Measurements from ENCODE around the gene PLA2R1. TPM values are rescaled to one million over a fixed set of nuclear protein-coding genes. Genes with fewer than 3 reads are reported as not detected.

The PLA2R1 gene
- total RNA-seq, 1 donor from 2014 or later, result 0.34 TPM

DNA sequence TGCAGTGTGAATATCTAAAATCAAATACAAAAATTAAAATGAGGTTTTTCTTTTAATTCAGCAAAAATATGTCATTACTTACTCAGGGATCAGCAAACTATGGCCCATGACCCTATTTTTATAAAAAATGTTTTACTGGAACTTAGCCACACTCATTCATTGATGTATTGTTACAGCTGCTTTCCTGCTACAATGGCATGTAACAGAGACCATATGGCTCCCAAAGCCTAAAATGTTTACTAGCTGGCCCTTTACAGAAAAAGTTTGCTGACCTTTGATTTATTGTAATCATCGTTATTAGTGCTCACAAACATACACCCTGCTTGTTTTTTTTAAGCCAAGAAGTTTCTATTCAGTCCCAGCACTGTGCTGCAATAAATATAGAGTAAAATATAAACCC is 120.3 kb downstream of the PLA2R1 start:
- TF ChIP-seq, protein P1, sequence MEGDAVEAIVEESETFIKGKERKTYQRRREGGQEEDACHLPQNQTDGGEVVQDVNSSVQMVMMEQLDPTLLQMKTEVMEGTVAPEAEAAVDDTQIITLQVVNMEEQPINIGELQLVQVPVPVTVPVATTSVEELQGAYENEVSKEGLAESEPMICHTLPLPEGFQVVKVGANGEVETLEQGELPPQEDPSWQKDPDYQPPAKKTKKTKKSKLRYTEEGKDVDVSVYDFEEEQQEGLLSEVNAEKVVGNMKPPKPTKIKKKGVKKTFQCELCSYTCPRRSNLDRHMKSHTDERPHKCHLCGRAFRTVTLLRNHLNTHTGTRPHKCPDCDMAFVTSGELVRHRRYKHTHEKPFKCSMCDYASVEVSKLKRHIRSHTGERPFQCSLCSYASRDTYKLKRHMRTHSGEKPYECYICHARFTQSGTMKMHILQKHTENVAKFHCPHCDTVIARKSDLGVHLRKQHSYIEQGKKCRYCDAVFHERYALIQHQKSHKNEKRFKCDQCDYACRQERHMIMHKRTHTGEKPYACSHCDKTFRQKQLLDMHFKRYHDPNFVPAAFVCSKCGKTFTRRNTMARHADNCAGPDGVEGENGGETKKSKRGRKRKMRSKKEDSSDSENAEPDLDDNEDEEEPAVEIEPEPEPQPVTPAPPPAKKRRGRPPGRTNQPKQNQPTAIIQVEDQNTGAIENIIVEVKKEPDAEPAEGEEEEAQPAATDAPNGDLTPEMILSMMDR (IDR thresholded peaks at IDR 0.05; ENCODE audit: partially characterized antibody, unreplicated experiment), result no peak
- Mint-ChIP-seq H3K4me1 (ENCODE audit: low read depth, unreplicated experiment) (peaks cover 17% of the 10 kb centered on the region), H3K4me3 (ENCODE audit: unreplicated experiment) (no peak overlapping the region), H3K9me3 (ENCODE audit: unreplicated experiment) (no peaks in the 10 kb centered on the region), H3K27me3 (ENCODE audit: unreplicated experiment) (no peaks in the 10 kb centered on the region), H3K36me3 (ENCODE audit: unreplicated experiment) (no peaks in the 10 kb centered on the region), H3K27ac (ENCODE audit: unreplicated experiment) (no peak overlapping the region)
- no peak for DNase-seq

DNA sequence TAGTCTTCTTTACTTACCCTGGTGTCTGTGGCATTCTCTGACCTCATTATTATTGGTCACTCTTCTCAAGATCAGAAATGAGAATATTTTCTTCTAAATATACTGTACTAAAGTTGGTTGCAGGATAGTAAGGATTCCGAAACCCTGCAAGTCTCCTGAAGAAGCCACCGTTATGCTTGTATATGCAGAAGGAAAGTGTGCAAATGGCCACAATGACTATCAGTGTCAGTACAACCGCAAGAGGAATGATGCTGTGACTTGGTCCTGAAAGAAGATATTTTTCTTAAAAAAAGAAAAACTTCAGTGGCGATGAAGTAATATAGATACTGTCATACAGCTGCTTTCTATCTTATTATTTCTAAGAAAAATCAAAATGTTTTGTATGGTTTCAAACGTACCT is 120.7 kb downstream of the PLA2R1 start:
- Mint-ChIP-seq H3K27ac (ENCODE audit: unreplicated experiment) (no peak overlapping the region), H3K9me3 (ENCODE audit: unreplicated experiment) (no peaks in the 10 kb centered on the region), H3K4me1 (ENCODE audit: low read depth, unreplicated experiment) (peaks cover 17% of the 10 kb centered on the region), H3K36me3 (ENCODE audit: unreplicated experiment) (no peaks in the 10 kb centered on the region), H3K4me3 (ENCODE audit: unreplicated experiment) (no peak overlapping the region), H3K27me3 (ENCODE audit: unreplicated experiment) (no peaks in the 10 kb centered on the region)
- TF ChIP-seq, protein P1 (IDR thresholded peaks at IDR 0.05; ENCODE audit: partially characterized antibody, unreplicated experiment), result no peak
- DNase-seq, result no peak

DNA sequence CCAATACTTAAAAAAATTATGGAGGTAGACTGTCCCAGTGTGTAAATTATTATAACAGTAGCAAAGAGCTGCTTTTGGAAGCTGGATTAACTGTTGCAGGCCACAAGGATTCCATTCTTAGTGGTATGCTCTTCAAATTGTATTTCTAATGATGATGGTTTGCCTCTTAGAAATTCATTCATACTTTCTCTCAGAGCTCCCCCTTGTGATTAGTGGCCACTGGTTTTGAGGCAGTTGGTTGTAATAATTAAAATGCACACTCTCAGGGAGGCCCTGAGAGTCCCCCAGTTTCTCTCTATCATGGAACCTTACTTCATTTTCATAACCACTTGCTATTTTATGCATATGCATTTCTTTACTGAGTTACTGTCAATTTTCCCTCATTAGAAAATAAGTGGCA is 122.5 kb downstream of the PLA2R1 start:
- no peaks in the 10 kb centered on the region for H3K27me3 Mint-ChIP-seq (ENCODE audit: unreplicated experiment)
- no peak for DNase-seq
- H3K36me3 Mint-ChIP-seq (ENCODE audit: unreplicated experiment), result no peaks in the 10 kb centered on the region
- no peak overlapping the region for H3K27ac Mint-ChIP-seq (ENCODE audit: unreplicated experiment)
- no peaks in the 10 kb centered on the region for H3K9me3 Mint-ChIP-seq (ENCODE audit: unreplicated experiment)
- H3K4me1 Mint-ChIP-seq (ENCODE audit: low read depth, unreplicated experiment), result peaks cover 17% of the 10 kb centered on the region
- TF ChIP-seq, protein P1 (IDR thresholded peaks at IDR 0.05; ENCODE audit: partially characterized antibody, unreplicated experiment), result no peak
- H3K4me3 Mint-ChIP-seq (ENCODE audit: unreplicated experiment), result no peak overlapping the region

DNA sequence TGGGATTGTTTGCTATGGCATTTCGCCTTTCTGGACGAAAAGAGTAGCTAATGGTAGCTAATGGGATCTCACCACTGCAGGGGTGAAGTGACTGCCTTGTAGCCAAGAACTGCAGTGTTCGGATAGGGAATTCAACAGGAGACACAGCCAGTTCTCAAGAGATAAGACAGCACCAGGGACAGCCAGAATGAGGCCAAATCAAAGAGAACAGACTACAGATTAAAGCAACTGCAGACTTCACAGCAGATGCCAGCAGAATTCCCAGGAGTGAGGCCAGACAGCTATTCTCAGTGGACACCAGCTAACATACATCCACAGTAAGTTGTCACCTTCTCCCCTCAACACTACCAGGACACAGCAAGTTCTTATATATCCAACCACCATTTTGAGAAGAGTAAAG is 124.0 kb downstream of the PLA2R1 start:
- H3K4me3 Mint-ChIP-seq (ENCODE audit: unreplicated experiment), result no peak overlapping the region

DNA sequence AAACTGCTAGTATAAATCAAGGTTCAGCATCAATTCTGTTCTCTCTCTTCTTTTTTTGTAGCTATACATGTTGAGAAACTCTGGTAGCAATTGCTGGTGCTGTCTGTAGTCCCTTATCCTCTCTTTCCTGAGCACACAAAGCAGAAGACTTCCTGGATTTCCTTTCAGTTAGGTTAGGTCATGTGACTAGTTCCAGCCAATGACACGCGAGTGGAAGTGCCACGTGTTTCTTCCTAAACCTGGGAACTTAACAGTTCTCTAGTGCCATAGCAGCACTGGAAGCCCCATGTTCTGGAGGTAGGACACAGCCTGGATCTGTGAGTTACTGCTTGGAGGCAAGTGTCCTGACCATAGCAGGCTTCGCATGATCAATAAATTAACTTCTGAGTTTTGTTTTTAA is 125.9 kb downstream of the PLA2R1 start:
- H3K4me1 Mint-ChIP-seq (ENCODE audit: low read depth, unreplicated experiment), result peaks cover 12% of the 10 kb centered on the region
- no peaks in the 10 kb centered on the region for H3K9me3 Mint-ChIP-seq (ENCODE audit: unreplicated experiment)
- TF ChIP-seq, protein P1 (IDR thresholded peaks at IDR 0.05; ENCODE audit: partially characterized antibody, unreplicated experiment), result no peak
- no peaks in the 10 kb centered on the region for H3K36me3 Mint-ChIP-seq (ENCODE audit: unreplicated experiment)
- H3K27me3 Mint-ChIP-seq (ENCODE audit: unreplicated experiment), result no peaks in the 10 kb centered on the region
- no peak overlapping the region for H3K4me3 Mint-ChIP-seq (ENCODE audit: unreplicated experiment)
- H3K27ac Mint-ChIP-seq (ENCODE audit: unreplicated experiment), result no peak overlapping the region
- no peak for DNase-seq

More for the DNA sequence above, 124.0 kb downstream of the PLA2R1 start:
- no peaks in the 10 kb centered on the region for H3K27me3 Mint-ChIP-seq (ENCODE audit: unreplicated experiment)
- H3K9me3 Mint-ChIP-seq (ENCODE audit: unreplicated experiment), result no peaks in the 10 kb centered on the region
- H3K27ac Mint-ChIP-seq (ENCODE audit: unreplicated experiment), result no peak overlapping the region
- DNase-seq, result peak; percentile 19
- H3K4me1 Mint-ChIP-seq (ENCODE audit: low read depth, unreplicated experiment), result peaks cover 17% of the 10 kb centered on the region
- no peaks in the 10 kb centered on the region for H3K36me3 Mint-ChIP-seq (ENCODE audit: unreplicated experiment)
- TF ChIP-seq, protein P1 (IDR thresholded peaks at IDR 0.05; ENCODE audit: partially characterized antibody, unreplicated experiment), result no peak
